Non-pigmented ciliary epithelial cell (primary cell): ENCODE data around the gene HMCN2.
A peak's percentile ranks its signal among the peaks of the same experiment; 100 is the strongest.

ENCODE experiments used
- DNase-seq: peaks from one replicate; pipeline ENCODE4 v3.0.0-alpha.2; 2010; ENCODE audit warnings: low read depth

Gene HMCN2

GRCh38 chr9:130414910-130415746 lies 149.6 kb downstream of the HMCN2 start:
- DNase-seq = no peak

GRCh38 chr9:130417602-130418001 lies 152.0 kb downstream of the HMCN2 start:
- DNase-seq = no peak

DNA sequence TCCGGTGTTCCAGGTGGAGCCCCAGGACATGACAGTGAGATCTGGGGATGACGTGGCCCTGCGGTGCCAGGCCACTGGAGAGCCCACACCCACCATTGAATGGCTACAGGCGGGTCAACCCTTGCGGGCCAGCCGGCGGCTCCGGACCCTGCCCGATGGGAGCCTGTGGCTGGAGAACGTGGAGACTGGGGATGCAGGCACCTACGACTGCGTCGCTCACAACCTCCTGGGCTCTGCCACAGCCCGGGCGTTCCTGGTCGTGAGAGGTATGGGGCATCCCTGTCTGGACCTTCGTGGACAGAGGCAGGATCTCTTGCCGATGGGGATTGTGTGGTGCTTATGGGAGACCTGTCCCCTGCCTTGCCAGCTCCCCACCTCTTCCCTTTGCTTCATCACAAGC lies 153.2 kb downstream of the HMCN2 start:
- DNase-seq = no peak

- DNase-seq = no peak
Observed at GRCh38 chr9:130419521-130420035, 154.0 kb downstream of the HMCN2 start.

- DNase-seq = no peak
Observed at GRCh38 chr9:130421154-130421801, 155.7 kb downstream of the HMCN2 start.

DNA sequence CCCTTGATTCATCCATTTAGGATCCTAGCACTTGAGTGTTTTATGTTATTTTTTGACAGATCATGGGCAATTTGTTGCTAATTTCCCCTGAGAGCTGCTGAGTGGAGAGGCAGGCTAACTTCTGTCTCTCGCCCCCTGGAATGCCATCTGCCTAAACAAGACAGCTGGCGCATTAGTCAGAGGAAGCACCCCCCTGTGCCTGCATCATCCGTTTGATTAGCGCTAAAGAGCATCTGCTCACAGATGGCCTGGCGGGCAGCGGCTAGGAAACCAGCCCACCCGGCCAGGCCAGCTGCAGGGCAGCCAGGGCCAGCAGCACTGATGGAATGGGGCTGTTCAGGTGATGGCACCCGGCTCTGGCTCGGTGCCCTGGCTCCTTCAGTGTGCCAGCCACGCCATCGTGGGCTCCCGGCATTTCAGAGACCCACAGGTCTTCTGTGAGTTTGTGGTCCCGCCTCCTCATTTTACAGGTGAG lies 156.3 kb downstream of the HMCN2 start:
- peak; percentile 59 for DNase-seq

- no peak for DNase-seq
Observed at GRCh38 chr9:130422546-130422945, 157.0 kb downstream of the HMCN2 start.

DNA sequence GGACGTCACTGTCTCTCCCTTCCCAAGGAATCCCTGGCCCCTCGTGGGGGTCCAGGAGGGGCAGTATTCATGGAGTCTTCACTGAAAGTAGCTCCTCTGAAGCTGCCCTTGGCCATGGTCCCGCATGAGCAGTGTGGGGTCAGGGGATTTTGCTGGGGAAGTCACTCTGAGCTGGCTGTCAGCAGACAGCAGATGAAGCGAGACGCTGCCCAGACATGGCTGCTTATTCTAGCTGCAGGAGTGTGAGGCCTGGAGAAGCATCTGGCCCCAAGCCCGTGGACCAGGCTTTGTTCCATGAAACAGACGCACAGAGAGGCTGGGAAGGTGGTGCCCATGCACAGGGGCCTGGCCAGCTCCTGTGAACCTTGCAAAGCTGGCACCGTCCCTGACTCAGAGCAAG lies 157.7 kb downstream of the HMCN2 start:
- DNase-seq = no peak

DNA sequence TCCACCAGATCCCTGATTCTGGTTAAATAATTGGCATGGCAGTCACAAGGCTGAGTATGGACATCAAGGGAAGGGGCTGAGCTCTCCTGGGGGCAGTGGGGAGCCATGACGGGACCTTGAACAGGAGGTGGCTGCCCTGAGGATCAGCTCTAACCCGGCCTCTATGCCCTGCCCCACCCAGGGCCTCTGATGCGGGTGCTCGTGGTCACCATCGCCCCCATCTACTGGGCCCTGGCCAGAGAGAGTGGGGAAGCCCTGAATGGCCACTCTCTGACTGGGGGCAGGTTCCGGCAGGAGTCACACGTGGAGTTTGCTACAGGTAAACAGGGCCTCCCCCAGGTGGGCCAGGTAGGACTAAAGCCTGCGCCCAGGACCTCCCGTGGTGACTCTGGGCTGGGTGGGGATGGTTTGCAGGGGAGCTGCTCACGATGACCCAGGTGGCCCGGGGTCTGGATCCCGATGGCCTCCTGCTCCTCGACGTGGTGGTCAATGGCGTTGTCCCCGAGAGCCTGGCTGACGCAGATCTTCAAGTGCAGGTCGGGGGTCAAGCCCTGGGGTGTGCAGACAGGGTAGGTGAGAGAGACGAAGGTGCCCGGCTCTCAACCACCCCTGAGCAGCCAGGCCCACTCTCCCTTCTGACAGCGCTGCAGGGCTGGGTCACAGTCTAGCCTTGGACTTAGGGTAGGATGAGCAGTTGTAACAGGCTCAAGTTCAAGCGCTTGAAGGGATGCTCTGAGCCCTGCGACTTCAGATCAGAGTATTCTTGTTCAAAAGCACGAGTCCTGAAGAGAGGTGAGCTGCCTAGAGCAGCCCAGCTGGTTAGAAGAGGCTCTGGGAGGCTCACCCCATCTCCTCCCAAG lies 159.3 kb downstream of the HMCN2 start:
- no peak for DNase-seq

- no peak for DNase-seq
Observed at GRCh38 chr9:130425741-130426466, 160.3 kb downstream of the HMCN2 start.

GRCh38 chr9:130426467-130426773 lies 160.9 kb downstream of the HMCN2 start:
- DNase-seq = no peak

GRCh38 chr9:130426883-130427282 lies 161.3 kb downstream of the HMCN2 start:
- no peak for DNase-seq

DNA sequence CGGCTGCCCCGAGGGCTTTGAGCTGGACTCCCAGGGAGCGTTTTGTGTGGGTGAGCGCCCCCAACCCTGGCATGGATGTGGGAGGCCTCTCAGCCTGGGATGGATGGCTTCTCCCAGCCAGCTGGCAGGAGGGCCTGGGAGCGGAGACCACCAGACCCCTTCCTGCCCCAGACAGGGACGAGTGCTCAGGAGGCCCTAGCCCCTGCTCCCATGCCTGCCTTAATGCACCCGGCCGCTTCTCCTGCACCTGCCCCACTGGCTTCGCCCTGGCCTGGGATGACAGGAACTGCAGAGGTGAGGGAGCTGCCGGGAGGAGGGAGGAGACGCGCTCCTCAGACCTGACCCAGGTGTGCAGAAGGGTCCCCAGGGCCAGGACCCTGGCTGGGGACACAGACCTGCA lies 161.8 kb downstream of the HMCN2 start:
- DNase-seq = no peak

- no peak for DNase-seq
Observed at GRCh38 chr9:130428086-130428665, 162.6 kb downstream of the HMCN2 start.

GRCh38 chr9:130429381-130429780 lies 163.8 kb downstream of the HMCN2 start:
- no peak for DNase-seq

- no peak for DNase-seq
Observed at GRCh38 chr9:130429831-130430230, 164.3 kb downstream of the HMCN2 start.

DNA sequence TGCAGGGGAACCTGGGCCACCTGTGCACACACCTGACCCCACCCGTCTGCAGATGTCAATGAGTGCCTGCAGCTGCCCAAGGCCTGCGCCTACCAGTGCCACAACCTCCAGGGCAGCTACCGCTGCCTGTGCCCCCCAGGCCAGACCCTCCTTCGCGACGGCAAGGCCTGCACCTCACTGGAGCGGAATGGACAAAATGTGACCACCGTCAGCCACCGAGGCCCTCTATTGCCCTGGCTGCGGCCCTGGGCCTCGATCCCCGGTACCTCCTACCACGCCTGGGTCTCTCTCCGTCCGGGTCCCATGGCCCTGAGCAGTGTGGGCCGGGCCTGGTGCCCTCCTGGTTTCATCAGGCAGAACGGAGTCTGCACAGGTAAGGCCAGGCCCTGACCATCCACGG lies 164.7 kb downstream of the HMCN2 start:
- no peak for DNase-seq

- no peak for DNase-seq
Observed at GRCh38 chr9:130430734-130431535, 165.4 kb downstream of the HMCN2 start.

- no peak for DNase-seq
Observed at GRCh38 chr9:130431536-130432303, 166.2 kb downstream of the HMCN2 start.

GRCh38 chr9:130432362-130432761 lies 166.8 kb downstream of the HMCN2 start:
- no peak for DNase-seq
